ENCODE data around the gene KRTAP10-7.
"Not testable (repeated sequence)": the region's sequence is repeated elsewhere in the genome, so short reads cannot be mapped to it uniquely, and the experiment has no call there.

The KRTAP10-7 gene

GRCh38 chr21:44590897-44591800 lies 9.2 kb upstream of the KRTAP10-7 start:
- peak; percentile 36 for DNase-seq

GRCh38 chr21:44591801-44592130 lies 8.6 kb upstream of the KRTAP10-7 start:
- DNase-seq = not testable (repeated sequence)

GRCh38 chr21:44592446-44593311 lies 7.7 kb upstream of the KRTAP10-7 start, which contains the start of gene KRTAP10-6:
TSS of gene KRTAP10-6 (minus strand) at chr21:44592505. CDS start at chr21:44592484, 21 bp downstream.
- DNase-seq = no peak

DNA sequence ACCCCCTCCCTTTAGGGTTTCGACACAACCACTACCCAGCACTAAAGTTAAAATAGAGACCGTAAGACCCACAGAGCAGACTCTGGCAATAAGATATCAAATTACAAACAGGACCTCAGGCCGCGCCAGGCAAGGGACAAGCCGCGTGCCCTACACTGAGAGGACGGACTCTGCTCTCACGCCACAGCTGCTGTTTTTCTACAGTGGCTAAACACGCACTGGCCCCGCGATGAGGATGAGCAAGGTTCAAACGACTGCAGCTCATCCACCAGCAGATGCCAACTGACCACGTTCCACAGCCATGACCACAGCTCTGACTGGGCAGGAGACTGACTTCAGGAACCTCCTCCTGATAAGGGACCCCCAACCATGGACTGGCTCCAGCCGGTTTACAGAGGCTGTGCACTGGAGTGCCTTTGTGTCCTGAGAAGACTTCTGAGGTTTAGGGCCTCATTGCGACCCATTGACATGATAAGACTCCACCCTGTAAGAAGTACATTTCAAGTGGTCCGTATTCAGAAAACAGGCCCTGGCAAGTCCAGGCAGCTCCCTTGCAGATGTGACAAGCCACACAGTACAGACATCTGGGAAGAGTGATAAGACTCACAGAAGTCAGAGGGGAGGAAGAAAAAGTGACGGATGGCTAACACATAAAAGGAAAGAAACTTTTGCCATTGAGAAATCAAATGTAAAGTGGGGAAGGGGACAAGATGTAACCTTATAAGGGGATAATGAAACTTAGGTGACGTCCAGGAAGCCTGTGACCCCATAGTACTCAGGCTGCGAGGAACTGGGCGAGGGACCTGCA lies 6.6 kb upstream of the KRTAP10-7 start:
- peak; percentile 10 for DNase-seq

- no peak for DNase-seq
These were observed 5.9 kb upstream of the KRTAP10-7 start for GRCh38 chr21:44594406-44594916.

DNA sequence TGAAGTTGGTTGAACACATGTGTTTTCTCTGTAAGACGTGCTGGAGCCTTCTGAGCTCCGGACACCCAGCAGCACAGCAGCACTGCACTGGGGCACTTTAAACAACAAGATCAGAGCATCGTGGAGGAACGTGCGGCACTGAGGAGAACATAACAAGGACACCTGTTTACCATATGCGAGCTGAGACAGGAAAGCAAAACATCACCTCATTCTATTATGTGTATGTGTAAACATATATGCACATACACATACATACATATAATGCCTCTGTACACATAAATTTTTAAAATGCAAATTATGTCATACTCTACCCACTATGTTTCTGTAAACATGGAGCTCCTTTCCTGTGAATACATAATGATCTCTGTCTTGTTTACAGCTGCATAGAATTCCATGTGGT lies 4.9 kb upstream of the KRTAP10-7 start:
- no peak for DNase-seq

DNA sequence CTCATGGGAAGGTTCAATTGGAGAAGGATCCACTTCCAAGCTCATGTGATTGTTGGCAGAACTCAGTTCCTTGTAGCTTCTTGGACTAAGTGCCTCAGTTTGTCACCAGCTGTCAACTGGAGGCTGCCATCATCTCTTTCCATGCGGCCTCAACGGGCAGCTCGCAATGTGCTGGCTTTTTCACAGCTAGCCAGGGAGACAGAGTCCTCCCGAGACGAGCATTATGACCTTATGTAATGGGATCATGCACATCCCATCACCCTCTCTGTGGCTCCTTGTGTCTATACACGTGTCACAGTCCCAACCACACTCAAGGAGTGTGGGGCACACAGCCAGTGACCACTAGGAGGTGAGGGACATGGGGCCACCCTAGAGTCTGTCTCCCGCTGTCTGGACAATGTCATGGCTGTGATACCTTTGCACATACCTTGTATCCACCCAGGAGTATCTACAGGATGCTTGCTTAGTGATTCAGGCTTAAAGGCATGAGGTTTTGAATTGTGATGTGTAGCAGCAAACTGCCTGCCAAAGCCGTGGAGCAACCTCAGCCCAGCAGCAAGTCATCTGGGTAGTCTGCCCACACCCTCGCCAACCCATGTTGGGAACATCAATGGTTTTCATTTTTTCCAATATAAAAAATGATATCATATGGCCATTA lies 4.2 kb upstream of the KRTAP10-7 start:
- DNase-seq = no peak

DNA sequence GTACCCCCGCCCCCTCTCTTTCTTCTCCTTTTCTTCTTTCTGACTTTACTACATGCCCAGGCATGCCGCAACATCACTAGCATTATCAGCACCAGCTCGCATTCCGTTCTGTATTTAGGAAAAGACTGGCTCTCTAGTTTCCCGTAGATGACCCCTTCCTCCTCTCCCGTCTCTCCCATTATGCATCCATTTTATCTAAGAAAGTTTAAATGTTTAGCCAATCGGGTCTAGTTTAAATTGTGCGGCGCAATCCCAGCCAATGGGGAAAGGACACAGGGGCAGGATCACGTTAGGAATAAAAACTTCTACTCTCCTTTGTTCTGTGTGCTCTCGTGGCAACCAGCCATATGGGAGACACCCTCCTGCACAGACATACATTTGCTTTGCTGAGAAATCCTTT lies 2.3 kb upstream of the KRTAP10-7 start:
- DNase-seq = peak; percentile 19

- DNase-seq = no peak
These were observed 950 bp upstream of the KRTAP10-7 start for GRCh38 chr21:44599264-44600029.

DNA sequence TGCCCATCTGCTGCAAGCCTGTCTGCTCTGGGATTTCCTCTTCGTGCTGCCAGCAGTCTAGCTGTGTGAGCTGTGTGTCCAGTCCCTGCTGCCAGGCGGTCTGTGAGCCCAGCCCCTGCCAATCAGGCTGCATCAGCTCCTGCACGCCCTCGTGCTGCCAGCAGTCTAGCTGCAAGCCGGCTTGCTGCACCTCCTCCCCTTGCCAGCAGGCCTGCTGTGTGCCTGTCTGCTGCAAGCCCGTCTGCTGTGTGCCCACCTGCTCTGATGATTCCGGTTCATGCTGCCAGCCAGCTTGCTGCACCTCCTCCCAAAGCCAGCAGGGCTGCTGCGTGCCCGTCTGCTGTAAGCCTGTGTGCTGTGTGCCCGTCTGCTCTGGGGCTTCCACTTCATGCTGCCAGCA lies 694 bp downstream of the KRTAP10-7 start:
- peak; percentile 57 for DNase-seq

DNA sequence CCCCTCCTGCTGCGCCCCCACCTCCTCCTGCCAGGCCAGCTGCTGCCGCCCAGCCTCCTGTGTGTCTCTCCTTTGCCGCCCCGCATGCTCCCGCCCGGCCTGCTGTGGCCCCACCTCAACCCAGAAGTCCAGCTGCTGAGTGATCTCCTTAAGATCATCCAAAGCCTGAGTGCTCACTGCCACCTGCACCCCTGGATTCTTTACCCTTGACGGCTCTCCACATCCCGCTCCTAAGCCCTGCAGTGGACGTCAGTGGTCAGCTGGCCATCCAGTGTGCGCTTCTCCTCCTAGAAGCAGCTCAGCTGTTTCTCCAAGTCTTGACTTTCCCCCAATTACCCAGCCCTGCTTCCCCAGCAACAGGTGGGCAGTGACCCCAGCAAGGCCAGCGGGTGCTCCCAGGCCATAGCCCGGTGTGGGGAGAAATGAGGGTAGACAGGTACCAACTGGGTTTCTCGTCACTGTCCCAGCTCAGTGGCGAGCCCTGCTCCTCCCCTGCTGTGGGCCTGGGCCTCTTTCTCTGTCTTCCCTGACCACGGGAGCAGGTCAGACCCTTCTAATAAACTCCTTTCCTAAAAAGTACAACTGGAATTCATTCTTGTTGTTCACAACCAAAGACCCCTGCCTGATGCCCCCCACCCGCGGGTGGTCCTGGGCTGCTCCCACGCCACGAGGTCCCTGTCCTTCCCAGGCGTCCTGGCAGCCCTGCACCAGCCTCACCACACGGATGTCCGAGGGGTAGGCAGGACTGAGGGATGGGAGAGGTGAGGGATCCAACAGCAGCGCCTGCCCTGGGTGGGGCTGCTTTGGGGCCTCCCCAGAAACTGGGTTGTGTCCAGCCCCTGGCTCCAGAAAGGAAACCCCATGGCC lies 1.4 kb downstream of the KRTAP10-7 start:
- peak; percentile 52 for DNase-seq

- DNase-seq = no peak
These were observed 2.1 kb downstream of the KRTAP10-7 start for GRCh38 chr21:44602463-44602850.

DNA sequence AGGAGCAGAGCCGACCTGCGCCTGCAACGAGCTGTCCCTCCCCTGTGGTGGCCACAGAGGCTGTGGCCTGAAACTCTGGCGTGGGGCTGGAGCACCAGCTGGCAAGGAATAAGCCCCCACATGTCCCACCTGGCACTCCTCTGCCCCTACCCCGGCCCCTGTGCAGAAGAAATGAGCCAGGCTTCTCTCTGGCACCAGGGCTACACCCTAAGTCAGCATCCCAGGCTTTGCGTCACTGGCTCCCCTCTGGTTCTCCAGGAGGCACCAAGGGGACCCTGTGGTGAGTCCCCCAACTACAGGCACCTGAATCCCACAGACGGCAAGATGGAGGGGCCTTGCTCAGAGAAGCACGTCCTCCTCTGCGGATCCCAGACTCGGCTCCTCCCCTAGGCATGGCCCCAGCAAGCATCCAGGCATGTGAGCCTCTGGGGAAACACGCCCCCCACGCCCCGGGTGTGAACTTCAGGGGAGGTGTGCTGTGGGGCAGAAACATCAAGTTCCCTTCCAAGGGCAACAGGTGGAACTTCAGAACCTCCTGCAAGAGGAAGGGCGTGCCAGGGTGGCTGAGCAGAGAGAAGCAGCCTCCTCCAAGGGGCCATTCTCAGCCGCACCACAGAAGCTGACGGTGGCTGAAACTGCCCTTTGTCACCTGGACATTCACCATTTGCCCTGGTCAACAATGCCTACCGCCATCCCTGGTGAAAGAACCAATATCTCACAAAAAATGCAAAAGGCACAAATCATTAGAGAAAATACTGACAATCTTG lies 2.9 kb downstream of the KRTAP10-7 start:
- no peak for DNase-seq

- no peak for DNase-seq
These were observed 3.5 kb downstream of the KRTAP10-7 start for GRCh38 chr21:44603911-44604310.

DNA sequence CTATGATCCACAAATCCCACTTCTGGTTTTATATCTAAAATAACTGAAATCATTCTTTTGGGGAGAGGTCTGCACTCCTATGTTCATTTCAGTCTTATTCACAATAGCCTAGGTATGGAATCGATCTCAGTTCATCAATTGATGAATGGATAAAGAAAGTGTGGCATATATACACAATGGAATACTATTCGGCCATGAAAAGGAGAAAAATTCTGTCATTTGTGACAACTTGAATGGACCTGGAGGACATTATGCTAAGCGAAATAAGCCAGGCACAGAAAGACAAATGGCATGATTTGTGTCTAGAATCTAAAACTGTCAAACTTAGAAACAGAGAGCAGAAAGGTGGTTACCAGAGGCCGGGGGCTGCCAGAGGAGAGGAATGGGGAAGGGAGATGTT lies 6.1 kb downstream of the KRTAP10-7 start:
- no peak for DNase-seq

DNA sequence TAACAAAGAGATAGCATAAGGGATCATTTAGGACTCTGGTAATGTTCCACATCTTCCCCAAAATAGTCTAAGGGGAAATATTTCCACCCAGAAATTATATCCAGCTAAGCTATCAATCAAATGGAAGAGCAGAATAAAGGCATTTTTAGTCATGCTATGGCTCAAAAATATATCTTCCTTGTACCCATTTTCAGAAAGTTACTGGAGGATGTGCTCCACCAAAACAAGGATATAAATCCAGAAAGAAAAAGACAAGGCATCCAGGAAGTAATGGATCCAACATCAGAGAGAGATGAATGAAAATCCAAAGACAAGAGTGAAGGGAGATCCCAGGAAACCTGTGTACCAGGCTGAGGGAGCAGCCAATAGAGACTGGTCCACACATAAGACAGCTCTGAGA lies 8.8 kb downstream of the KRTAP10-7 start:
- no peak for DNase-seq

GRCh38 chr21:44610157-44610843 lies 9.9 kb downstream of the KRTAP10-7 start:
- not testable (repeated sequence) for DNase-seq

GRCh38 chr21:44611551-44611950 lies 11.2 kb downstream of the KRTAP10-7 start:
- no peak for DNase-seq

GRCh38 chr21:44612029-44612486 lies 11.7 kb downstream of the KRTAP10-7 start, which contains the start of gene KRTAP10-8:
TSS of gene KRTAP10-8 (plus strand) at chr21:44612079. CDS start at chr21:44612101, 22 bp downstream.
- peak; percentile 25 for DNase-seq

All from NCI-H2171 treated with DMSO at 0.1 percent for 48 hours (cell line).